Gastrocnemius medialis (tissue), 4 donors: Measurements from ENCODE around the gene MT1X. TPM values are rescaled to one million over a fixed set of nuclear protein-coding genes. Genes with fewer than 3 reads are reported as not detected.

Experiments used
- ATAC-seq, 2 donors: fragments of 150-250 bp; one replicate each; pipeline ENCODE4 v1.9.1; 2016
- DNase-seq, 2 donors: peaks; one replicate each; pipeline ENCODE4 v3.0.0-alpha.2; 2019
- H3K27ac ChIP-seq, 4 donors: fragments of 200-600 bp; sonication (generic); 1 replicate in 1 of 4; 2 replicates in 3 of 4; pipeline ENCODE4 v1.5.1; 2016 to 2018; ENCODE audit warnings: mild to moderate bottlenecking in 2 of 4, moderate library complexity in 1 of 4
- H3K27me3 ChIP-seq, 3 donors: fragments of 200-600 bp; sonication (generic) in 2 of 3; 1 replicate in 1 of 3; 2 replicates in 2 of 3; pipeline versions ENCODE4 v1.5.1 to v1.6.0; 2016 to 2019; ENCODE audit warnings: mild to moderate bottlenecking in 1 of 3, moderate library complexity in 1 of 3
- H3K36me3 ChIP-seq, 2 donors: fragments of 200-600 bp; sonication (generic) in 1 of 2; one replicate each; pipeline ENCODE4 v1.5.1; 2017 to 2018
- H3K4me1 ChIP-seq, 2 donors: fragments of 200-600 bp; sonication (generic) in 1 of 2; one replicate each; pipeline ENCODE4 v1.5.1; 2016 to 2017; ENCODE audit warnings: mild to moderate bottlenecking in 2 of 2
- H3K4me3 ChIP-seq, 4 donors: fragments of 200-600 bp; sonication (generic) in 3 of 4; 1 replicate in 1 of 4; 2 replicates in 3 of 4; pipeline ENCODE4 v1.5.1; 2016 to 2019; ENCODE audit warnings: mild to moderate bottlenecking in 2 of 4
- H3K9me3 ChIP-seq, 3 donors: fragments of 200-600 bp; sonication (generic) in 2 of 3; 1 replicate in 1 of 3; 2 replicates in 2 of 3; pipeline ENCODE4 v1.5.1; 2016 to 2019
- POLR2A ChIP-seq, 2 donors: fragments of 450-650 bp; IDR thresholded peaks; one replicate each; pipeline ENCODE4 v1.6.1; 2017; ENCODE audit warnings: antibody characterized with exemption in 2 of 2, mild to moderate bottlenecking in 2 of 2, moderate library complexity in 2 of 2
- in situ Hi-C, 4 donors: fragments of 200-750 bp; cut with MboI; loops; one replicate each; pipeline versions ENCODE4 v1.15.0 to v1.8.0; 2017; ENCODE audit warnings: low sequenced_read_pairs in 4 of 4
- intact Hi-C: fragments of 100-400 bp; cut with DNase I; formaldehyde crosslinking; loops from one replicate; pipeline ENCODE4 v1.15.1; 2023; ENCODE audit warnings: low total_unique reads
- total RNA-seq, 4 donors: library from RNA; depleted of rRNA; stranded (reverse); fragments of >200 nt; gene quantifications; one replicate each; pipeline versions ENCODE4 v1.1.0 to v1.2.3, GENCODE V29; 2016
- TF ChIP-seq, protein P1 (sequence below), 5 experiments: fragments of 450-650 bp in 3 of 5; fragments of 200-600 bp in 2 of 5; sonication (generic) in 2 of 5; IDR thresholded peaks in 4 of 5; conservative IDR thresholded peaks in 1 of 5; 1 replicate in 4 of 5; 2 replicates in 1 of 5; pipeline ENCODE4 v1.5.1; 2016 to 2019; ENCODE audit warnings: antibody characterized with exemption in 5 of 5, mild to moderate bottlenecking in 3 of 5, moderate library complexity in 3 of 5

MT1X gene
- total RNA-seq, 4 donors from 2014 or later: 3,871 to 10,589 (median 6,239) TPM

DNA sequence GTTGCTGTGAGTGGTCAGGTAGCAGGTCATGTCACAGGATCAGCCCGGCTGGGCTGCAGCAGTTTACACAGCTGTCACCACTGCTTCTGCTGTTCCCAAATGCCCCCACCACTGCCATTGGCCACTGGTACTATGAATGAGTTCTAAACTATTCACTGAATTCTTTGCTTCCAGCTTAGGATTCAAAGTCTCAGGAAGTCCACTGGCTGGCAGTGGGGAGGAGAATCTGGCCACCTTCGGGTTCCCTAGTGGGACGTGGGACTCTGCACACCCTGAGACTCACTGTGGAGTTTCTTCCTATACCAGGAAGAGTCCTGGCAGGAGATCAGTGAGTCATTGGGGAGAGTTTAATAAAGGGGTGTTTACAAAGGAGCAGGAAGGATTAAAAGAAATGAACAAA is 6.9 kb downstream of the MT1X start:
- Histone ChIP-seq H3K9me3 (no peaks in the 10 kb centered on the region), H3K4me1 (peaks cover 18 to 20% of the 10 kb centered on the region in 2 donors), H3K27ac (no peak overlapping the region), H3K27me3 (no peaks in the 10 kb centered on the region), H3K36me3 (no peaks in the 10 kb centered on the region), H3K4me3 (no peak overlapping the region)
- in situ Hi-C loops (loop anchor here in 1 of 4 donors (25.0 kb wide), 1 partner anchor 277 kb away; no protein-coding TSS in a partner anchor), intact Hi-C loops (no loop called here)
- DNase-seq: no peak
- no peak for TF ChIP-seq POLR2A (IDR thresholded peaks at IDR 0.05)
- TF ChIP-seq, protein P1, sequence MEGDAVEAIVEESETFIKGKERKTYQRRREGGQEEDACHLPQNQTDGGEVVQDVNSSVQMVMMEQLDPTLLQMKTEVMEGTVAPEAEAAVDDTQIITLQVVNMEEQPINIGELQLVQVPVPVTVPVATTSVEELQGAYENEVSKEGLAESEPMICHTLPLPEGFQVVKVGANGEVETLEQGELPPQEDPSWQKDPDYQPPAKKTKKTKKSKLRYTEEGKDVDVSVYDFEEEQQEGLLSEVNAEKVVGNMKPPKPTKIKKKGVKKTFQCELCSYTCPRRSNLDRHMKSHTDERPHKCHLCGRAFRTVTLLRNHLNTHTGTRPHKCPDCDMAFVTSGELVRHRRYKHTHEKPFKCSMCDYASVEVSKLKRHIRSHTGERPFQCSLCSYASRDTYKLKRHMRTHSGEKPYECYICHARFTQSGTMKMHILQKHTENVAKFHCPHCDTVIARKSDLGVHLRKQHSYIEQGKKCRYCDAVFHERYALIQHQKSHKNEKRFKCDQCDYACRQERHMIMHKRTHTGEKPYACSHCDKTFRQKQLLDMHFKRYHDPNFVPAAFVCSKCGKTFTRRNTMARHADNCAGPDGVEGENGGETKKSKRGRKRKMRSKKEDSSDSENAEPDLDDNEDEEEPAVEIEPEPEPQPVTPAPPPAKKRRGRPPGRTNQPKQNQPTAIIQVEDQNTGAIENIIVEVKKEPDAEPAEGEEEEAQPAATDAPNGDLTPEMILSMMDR (IDR thresholded peaks at IDR 0.05 in 4 of 5, conservative IDR thresholded peaks at IDR 0.05 in 1 of 5): no peak
- ATAC-seq: no peak

DNA sequence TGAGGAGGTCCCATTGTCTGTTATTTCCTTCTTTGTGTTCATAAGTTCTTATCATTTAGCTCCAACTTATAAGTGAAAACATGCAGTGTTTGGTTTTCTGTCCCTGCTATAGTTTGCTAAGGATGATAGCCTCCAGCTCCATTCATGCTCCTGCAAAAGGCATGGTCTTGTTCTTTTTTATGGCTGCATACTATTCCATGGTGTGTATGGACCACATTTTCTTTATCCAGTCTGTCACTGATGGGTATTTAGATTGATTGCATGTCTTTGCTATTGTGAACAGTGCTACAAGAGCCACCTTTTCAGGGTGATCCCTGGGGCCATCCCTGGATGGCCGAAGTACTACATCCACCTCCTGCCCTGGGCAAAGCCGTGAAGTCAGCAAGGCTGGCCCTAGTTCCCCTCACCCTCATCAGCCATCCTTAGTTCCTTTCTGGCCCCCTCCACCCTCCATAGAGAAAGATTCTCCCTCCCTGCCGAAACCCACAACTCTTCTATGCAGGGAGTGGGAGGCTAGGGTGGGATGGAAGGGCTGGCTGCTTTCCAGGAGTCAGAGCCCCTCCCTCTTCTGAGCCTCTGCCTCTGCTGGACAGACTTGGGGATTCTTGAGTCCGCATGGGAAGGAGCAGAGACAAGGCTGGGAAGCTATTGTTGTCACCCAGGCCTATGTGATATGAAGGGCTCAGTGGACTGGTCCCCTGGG is 8.3 kb downstream of the MT1X start:
- ATAC-seq: no peak
- intact Hi-C loops (no loop called here), in situ Hi-C loops (loop anchor here in 1 of 4 donors (25.0 kb wide), 1 partner anchor 278 kb away; no protein-coding TSS in a partner anchor)
- no peak for DNase-seq
- no peaks in the 10 kb centered on the region for H3K9me3 ChIP-seq
- TF ChIP-seq, protein P1 (IDR thresholded peaks at IDR 0.05 in 4 of 5, conservative IDR thresholded peaks at IDR 0.05 in 1 of 5): no peak
- TF ChIP-seq POLR2A (IDR thresholded peaks at IDR 0.05): no peak
- H3K27ac ChIP-seq: no peak overlapping the region
- H3K4me1 ChIP-seq: peaks cover 6 to 13% of the 10 kb centered on the region in 2 donors
- no peak overlapping the region for H3K4me3 ChIP-seq
- H3K36me3 ChIP-seq: no peaks in the 10 kb centered on the region
- H3K27me3 ChIP-seq: no peaks in the 10 kb centered on the region

DNA sequence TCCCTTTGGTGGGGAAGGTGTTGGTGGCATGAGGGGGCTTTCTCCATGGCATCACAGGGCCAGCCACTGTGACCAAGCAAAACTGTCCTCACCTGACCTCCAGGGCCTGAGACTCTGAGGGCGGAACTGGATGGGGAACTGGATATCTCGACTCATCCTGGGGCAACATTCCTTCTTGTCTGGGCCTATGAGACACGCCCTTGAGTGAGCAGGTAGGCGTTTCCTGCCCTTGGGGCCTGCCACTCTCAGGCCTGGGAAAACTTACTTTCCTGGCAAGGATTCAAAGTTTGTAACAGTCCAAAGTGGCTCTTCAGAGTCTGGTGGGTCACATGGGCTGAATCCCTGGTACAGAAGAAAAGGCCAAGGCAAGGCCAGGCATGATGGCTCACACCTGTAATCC is 9.6 kb downstream of the MT1X start:
- DNase-seq: peak in 1 of 2 donors; percentile 72
- Histone ChIP-seq H3K4me1 (peaks cover 0 to 5% of the 10 kb centered on the region in 2 donors), H3K9me3 (no peaks in the 10 kb centered on the region), H3K27me3 (no peaks in the 10 kb centered on the region), H3K4me3 (no peak overlapping the region), H3K36me3 (no peaks in the 10 kb centered on the region), H3K27ac (peak overlapping the region in 3 of 4 donors; percentile 4 to 73 (median 64))
- in situ Hi-C loops (loop anchor here in 1 of 4 donors (25.0 kb wide), 1 partner anchor 280 kb away; no protein-coding TSS in a partner anchor), intact Hi-C loops (loop anchor here (1.0 kb wide), 1 partner anchor 13 kb away; no protein-coding TSS in a partner anchor)
- peak; percentile 25 to 79 for ATAC-seq
- no peak for TF ChIP-seq POLR2A (IDR thresholded peaks at IDR 0.05)
- TF ChIP-seq, protein P1 (IDR thresholded peaks at IDR 0.05 in 4 of 5, conservative IDR thresholded peaks at IDR 0.05 in 1 of 5): no peak

DNA sequence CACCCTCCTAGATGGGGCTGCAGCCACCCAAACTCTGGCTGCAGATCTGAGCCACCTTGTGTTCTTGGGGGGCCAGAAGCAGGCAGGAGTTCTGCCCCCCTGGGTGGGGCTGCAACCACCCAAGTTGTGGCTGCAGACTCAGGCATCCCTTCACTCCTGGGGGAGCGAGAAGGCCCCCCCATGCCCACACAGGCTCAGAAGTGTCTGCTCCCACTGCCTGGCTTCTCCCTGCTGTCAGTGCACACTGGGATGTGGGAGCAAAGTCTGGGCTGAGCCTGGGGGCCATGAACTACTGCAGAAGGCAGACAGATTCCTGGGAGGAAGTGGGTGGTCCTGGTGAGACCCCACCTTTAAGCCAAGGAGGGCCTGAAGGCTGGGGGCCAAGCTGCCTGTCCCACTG is 13.0 kb downstream of the MT1X start:
- in situ Hi-C loops (loop anchor here in 1 of 4 donors (25.0 kb wide), 1 partner anchor 283 kb away; no protein-coding TSS in a partner anchor), intact Hi-C loops (no loop called here)
- Histone ChIP-seq H3K36me3 (no peaks in the 10 kb centered on the region), H3K9me3 (peaks cover 0 to 5% (median 0%) of the 10 kb centered on the region in 3 donors), H3K4me3 (no peak overlapping the region), H3K27ac (no peak overlapping the region), H3K27me3 (no peaks in the 10 kb centered on the region), H3K4me1 (peaks cover 0 to 5% of the 10 kb centered on the region in 2 donors)
- TF ChIP-seq POLR2A (IDR thresholded peaks at IDR 0.05): no peak
- TF ChIP-seq, protein P1 (IDR thresholded peaks at IDR 0.05 in 4 of 5, conservative IDR thresholded peaks at IDR 0.05 in 1 of 5): no peak
- DNase-seq (no peak), ATAC-seq (no peak)
